Erythroblast (primary cell): ENCODE results near the gene RBBP5.

Experiments
- GATA1 ChIP-seq: IDR thresholded peaks from 2 replicates; pipeline ENCODE4 v1.6.1; 2011; ENCODE audit warnings: low read depth, mild to moderate bottlenecking, control low read depth, low read length, moderate library complexity
- POLR2A ChIP-seq: IDR thresholded peaks from 2 replicates; pipeline ENCODE4 v1.6.1; 2011; ENCODE audit warnings: mild to moderate bottlenecking, low read length

DNA sequence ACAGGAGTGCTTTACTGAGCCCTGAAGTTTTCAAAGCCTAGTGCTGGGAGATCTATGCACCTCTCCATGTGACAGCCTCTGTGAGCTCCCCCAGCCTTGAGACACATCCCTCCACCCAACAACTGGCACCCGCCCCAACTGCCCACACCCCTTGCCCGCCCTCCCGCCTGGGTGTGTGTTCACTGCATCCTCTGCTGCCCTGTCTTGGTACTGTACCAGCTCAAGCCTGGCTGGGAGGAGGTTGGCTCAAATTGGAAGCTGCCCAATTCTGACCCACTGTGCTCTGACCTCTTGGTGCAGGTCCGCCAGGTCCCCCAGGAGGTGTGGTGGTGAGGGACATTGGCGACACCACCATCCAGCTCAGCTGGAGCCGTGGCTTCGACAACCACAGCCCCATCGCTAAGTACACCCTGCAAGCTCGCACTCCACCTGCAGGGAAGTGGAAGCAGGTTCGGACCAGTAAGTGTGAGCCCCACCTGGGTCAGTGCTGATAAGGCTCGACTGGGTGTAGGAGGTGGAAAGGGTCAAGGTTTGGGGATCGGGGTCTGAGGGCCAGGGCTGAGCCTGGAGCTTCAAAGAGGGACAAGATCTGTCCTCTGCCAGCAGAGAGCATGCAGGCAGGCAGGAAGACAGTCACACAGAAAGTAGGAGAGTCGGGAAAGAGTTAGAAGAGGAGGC lies 55.5 kb downstream of the RBBP5 start:
- TF ChIP-seq POLR2A (no peak), GATA1 (no peak)
